HEK293T (cell line): ENCODE measurements around the gene IL15RA.
"Not testable (repeated sequence)": the region's sequence is repeated elsewhere in the genome, so short reads cannot be mapped to it uniquely, and the experiment has no call there.

Experiments used
- CTCF ChIA-PET: fragments of 350-600 bp; formaldehyde crosslinking; extraction: SDS; loops from one replicate; lab custom pipeline; 2021; ENCODE audit warnings: antibody characterized with exemption, inconsistent platforms; lab: Yijun Ruan, JAX
- POLR2A ChIA-PET: fragments of 350-600 bp; formaldehyde crosslinking; extraction: SDS; loops from one replicate; lab custom pipeline; 2020; ENCODE audit warnings: antibody characterized with exemption, inconsistent platforms; lab: Yijun Ruan, JAX
- DNase-seq: peaks from one replicate; pipeline ENCODE4 v3.0.0; 2012; ENCODE audit warnings: mixed read lengths; ENCODE audit errors: extremely low spot score
- ARNT ChIP-seq: fragments of 450-650 bp; IDR thresholded peaks from 2 replicates; pipeline ENCODE4 v1.6.1; 2017; ENCODE audit warnings: mild to moderate bottlenecking
- BHLHE40 ChIP-seq: fragments of 450-650 bp; IDR thresholded peaks from 2 replicates; pipeline ENCODE4 v1.6.1; 2016; ENCODE audit warnings: mild to moderate bottlenecking, moderate library complexity, borderline replicate concordance
- CTBP1 ChIP-seq: fragments of 450-650 bp; IDR thresholded peaks from 2 replicates; pipeline ENCODE4 v1.6.1; 2016; ENCODE audit warnings: borderline replicate concordance
- ELF4 ChIP-seq: fragments of 450-650 bp; IDR thresholded peaks from 2 replicates; pipeline ENCODE4 v1.6.1; 2017; ENCODE audit warnings: antibody characterized with exemption
- FOXA1 ChIP-seq: fragments of 450-650 bp; IDR thresholded peaks from 2 replicates; pipeline ENCODE4 v1.6.1; 2016; ENCODE audit warnings: mild to moderate bottlenecking
- FOXK2 ChIP-seq: fragments of 450-650 bp; IDR thresholded peaks from 2 replicates; pipeline ENCODE4 v1.6.1; 2016; ENCODE audit warnings: mild to moderate bottlenecking
- FOXM1 ChIP-seq: fragments of 450-650 bp; IDR thresholded peaks from 2 replicates; pipeline ENCODE4 v1.6.1; 2017; ENCODE audit warnings: mild to moderate bottlenecking, borderline replicate concordance
- HDGF ChIP-seq: fragments of 450-650 bp; IDR thresholded peaks from 2 replicates; pipeline ENCODE4 v1.6.1; 2017; ENCODE audit warnings: antibody characterized with exemption, borderline replicate concordance
- L3MBTL2 ChIP-seq: fragments of 450-650 bp; conservative IDR thresholded peaks from 2 replicates; pipeline ENCODE4 v1.6.1; 2016; ENCODE audit warnings: mild to moderate bottlenecking
- LEF1 ChIP-seq: fragments of 450-650 bp; IDR thresholded peaks from 2 replicates; pipeline ENCODE4 v1.6.1; 2017; ENCODE audit warnings: mild to moderate bottlenecking, borderline replicate concordance
- NFRKB ChIP-seq: fragments of 450-650 bp; IDR thresholded peaks from 2 replicates; pipeline ENCODE4 v1.6.1; 2016; ENCODE audit warnings: mild to moderate bottlenecking, moderate library complexity
- SP1 ChIP-seq: fragments of 450-650 bp; IDR thresholded peaks from 2 replicates; pipeline ENCODE4 v1.6.1; 2017
- SUZ12 ChIP-seq: fragments of 450-650 bp; IDR thresholded peaks from 2 replicates; pipeline ENCODE4 v1.6.1; 2016; ENCODE audit warnings: mild to moderate bottlenecking
- TARDBP ChIP-seq: fragments of 450-650 bp; IDR thresholded peaks from 2 replicates; pipeline ENCODE4 v1.6.1; 2016
- ZNF384 ChIP-seq: fragments of 450-650 bp; IDR thresholded peaks from 2 replicates; pipeline ENCODE4 v1.6.1; 2016
- TF ChIP-seq, protein P1 (sequence below): fragments of 450-650 bp; IDR thresholded peaks from 2 replicates; pipeline ENCODE4 v1.6.1; 2016

IL15RA gene

DNA sequence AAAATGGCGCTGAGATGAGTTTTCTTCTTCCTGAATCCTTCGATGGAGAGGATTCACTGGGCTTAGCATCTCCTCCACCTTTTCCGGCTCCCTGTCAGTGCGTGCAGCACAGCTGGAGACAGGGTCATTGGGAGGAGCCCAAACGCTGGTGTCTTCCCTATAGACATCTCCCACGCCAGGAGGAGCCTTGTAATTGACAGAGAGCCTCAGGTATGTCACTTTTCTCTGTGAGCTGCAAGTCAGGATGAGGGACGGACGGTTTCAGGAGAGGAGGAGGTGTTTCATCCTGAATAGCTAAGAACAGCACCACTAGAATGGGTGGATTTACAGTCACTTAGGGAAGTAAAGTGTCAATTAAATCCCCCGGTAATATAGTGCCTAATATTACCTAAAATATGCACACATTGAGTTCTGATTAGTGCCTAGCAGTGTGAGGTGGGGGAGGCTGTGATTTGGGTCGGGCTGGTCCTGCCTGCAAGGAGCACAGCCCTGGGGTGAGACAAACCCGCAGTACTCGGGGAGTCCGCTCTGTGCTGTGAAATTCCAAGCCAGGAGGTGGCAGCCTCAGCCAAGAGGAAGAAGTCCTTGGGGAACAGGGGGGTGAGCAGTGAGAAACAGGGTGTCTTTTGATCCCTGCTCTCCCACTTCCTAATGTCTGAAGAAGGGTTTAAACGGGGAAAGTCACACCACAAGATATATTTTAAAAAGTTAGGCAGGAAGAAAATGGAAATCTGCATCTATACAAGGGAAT is 28.2 kb downstream of the IL15RA start:
- DNase-seq, result peak; percentile 63
- POLR2A ChIA-PET, result no interaction called here
- CTCF ChIA-PET, result interaction anchor here (1.7 kb wide), 1 partner anchor 453 kb away, joined by 6 read pairs; no protein-coding TSS in a partner anchor
- TF ChIP-seq HDGF (no peak), L3MBTL2 (no peak), ELF4 (no peak), SUZ12 (no peak), ZNF384 (no peak), TARDBP (no peak), LEF1 (no peak), BHLHE40 (no peak)
- TF ChIP-seq, protein P1, sequence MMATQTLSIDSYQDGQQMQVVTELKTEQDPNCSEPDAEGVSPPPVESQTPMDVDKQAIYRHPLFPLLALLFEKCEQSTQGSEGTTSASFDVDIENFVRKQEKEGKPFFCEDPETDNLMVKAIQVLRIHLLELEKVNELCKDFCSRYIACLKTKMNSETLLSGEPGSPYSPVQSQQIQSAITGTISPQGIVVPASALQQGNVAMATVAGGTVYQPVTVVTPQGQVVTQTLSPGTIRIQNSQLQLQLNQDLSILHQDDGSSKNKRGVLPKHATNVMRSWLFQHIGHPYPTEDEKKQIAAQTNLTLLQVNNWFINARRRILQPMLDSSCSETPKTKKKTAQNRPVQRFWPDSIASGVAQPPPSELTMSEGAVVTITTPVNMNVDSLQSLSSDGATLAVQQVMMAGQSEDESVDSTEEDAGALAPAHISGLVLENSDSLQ, result no peak

DNA sequence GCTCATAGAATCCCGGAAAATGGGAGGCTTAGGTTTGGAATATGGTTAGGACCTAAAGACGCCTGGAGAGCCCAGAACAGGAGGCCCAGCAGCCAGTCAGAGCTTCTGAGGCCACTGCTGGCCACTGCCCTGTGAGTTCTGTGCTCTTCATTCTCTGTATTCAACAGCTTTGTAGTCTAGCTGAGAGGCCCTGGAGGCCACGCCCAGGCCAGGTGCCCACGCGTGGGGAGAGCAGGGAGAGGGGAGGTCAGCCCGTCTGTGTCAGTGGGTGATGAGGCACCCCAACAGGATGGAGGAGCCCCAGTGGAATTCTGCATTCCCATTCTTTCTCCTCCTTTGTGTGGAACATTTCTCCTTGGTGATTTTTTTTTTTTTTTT is 29.1 kb downstream of the IL15RA start:
- no peak for DNase-seq
- CTCF ChIA-PET, result interaction anchor here (1.7 kb wide), 1 partner anchor 454 kb away, joined by 6 read pairs; no protein-coding TSS in a partner anchor
- TF ChIP-seq, protein P1, result no peak
- POLR2A ChIA-PET, result no interaction called here

DNA sequence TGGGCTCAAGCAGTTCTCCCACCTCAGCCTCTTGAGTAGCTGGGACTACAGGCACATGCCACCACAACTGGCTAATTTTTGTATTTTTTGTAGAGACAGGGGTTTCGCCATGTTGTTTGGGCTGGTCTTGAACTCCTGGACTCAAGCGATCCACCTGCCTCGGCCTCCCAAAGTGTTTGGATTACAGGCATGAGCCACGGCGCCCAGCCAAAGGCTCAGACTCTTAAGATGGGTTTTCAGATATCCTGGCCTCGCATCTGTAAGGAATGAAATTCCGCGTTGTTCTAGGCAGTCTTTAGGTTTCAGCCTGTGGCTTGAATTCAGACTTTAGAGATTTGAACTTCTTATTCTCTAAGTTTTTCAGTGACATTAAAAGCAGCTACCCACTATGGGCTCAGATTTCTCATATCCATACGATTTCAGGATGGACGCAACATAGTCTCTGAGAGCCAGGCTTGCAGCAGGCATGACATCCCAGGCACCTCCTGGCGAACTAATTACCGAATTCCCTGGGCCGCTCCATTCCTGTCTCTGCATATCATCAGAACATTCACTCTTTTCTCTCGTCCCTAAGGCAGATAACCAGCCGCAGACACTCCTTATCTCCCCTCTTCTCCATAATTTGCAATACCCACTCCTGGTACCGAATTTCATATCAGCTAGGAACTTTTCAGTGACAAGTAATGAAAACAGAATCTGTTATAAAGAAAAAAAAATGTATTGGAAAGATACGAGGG is 29.7 kb downstream of the IL15RA start:
- ChIA-PET CTCF (interaction anchor here (1.7 kb wide), 1 partner anchor 454 kb away, joined by 6 read pairs; no protein-coding TSS in a partner anchor), POLR2A (interaction anchor here (1.5 kb wide), 1 partner anchor 134 kb away, joined by 3 read pairs; the partner anchor contains the start of gene GDI2)
- TF ChIP-seq FOXA1 (no peak), SP1 (no peak), NFRKB (no peak), SUZ12 (no peak), ZNF384 (no peak)
- DNase-seq, result no peak

DNA sequence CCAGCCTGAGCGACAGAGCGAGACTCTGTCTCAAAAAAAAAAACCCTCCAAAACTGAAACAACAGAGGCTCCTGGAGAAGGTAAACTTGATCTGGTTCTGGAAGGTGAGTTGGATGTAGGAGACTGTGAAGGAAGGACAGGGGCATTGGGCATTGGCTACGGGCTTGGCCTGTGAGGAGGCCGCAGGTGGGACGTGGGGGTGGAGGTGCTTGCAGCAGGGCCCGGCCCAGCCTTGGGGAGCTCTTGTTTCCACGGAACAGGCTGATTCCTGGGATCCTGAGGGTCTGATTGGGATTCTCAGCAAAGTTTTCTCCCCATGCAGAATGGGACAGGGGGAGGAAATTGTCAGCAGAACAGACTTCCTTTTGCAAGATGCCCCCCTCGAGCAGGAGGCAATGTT is 30.6 kb downstream of the IL15RA start:
- CTCF ChIA-PET, result no interaction called here
- POLR2A ChIA-PET, result interaction anchor here (1.5 kb wide), 1 partner anchor 134 kb away, joined by 3 read pairs; the partner anchor contains the start of gene GDI2
- TF ChIP-seq CTBP1, result no peak
- no peak for TF ChIP-seq ELF4
- TF ChIP-seq HDGF, result no peak
- TF ChIP-seq, protein P1, result no peak
- no peak for TF ChIP-seq NFRKB
- no peak for TF ChIP-seq FOXK2
- TF ChIP-seq ZNF384, result no peak
- no peak for TF ChIP-seq FOXA1
- TF ChIP-seq TARDBP, result no peak
- no peak for TF ChIP-seq BHLHE40
- no peak for TF ChIP-seq ARNT
- no peak for TF ChIP-seq LEF1
- DNase-seq, result no peak

DNA sequence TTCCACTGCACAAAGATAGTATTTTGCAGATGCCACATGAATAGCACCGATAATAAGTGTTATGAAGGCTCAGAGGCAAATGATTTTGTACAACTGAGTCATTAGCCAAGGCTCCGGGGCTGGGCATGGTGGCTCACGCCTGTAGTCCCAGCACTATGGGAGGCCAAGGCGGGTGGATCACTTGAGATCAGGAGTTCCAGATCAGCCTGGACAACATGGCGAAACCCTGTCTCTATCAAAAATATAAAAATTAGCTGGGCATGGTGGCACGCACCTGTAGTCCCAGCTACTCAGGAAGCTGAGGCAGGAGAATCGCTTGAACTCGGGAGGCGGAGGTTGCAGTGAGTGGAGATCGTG is 30.9 kb downstream of the IL15RA start:
- CTCF ChIA-PET, result not testable (repeated sequence)
- POLR2A ChIA-PET, result interaction anchor here (1.5 kb wide), 1 partner anchor 133 kb away, joined by 3 read pairs; the partner anchor contains the start of gene GDI2

DNA sequence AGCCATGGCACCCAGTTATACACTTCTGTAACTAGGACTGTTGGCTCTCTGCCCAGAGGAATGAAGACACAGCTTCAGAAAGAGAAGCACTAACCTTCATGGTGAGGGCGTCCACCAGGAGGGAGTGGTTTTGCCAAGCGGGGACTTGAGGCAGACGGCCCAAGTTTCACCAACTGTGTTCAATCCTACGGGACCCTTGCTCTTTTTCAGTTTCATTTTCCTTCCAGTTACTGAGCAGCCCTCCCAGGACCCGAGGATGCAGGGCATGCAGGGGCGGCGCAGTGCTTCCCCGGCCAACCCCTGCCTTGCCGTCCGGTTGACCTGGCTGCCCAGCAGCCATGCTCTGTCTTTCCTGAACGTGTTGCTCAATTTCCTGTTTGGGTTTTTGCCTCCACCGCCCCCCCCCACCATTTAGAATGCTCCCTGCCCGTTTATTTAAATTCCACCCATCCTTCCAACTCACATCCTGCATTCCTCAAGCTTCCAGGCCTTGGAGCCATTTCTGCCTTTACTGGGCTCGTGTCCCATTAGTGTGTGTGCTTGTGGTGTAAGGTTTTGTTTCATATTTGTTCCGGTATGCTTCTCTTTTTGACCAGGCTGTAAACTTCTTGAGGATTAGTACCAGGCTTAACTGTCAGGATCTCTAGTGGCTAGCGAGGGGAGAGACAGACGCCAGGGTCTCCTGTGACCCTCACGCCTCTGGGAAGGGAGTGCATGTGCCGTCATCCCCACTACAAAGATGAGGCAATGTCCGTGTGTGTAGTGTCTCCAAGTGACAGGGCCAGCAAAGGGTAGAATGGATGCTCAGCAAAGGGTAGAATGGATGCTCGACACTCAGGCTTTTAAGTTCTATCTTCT is 31.6 kb downstream of the IL15RA start:
- ChIA-PET POLR2A (no interaction called here), CTCF (no interaction called here)
- TF ChIP-seq ARNT, result no peak
- TF ChIP-seq CTBP1, result no peak
- TF ChIP-seq ZNF384, result no peak
- TF ChIP-seq, protein P1, result no peak
- TF ChIP-seq L3MBTL2, result no peak
- TF ChIP-seq FOXA1, result no peak
- no peak for TF ChIP-seq SUZ12
- TF ChIP-seq ELF4, result no peak
- no peak for TF ChIP-seq LEF1
- TF ChIP-seq HDGF, result no peak
- TF ChIP-seq FOXM1, result no peak
- TF ChIP-seq BHLHE40, result no peak
- no peak for TF ChIP-seq TARDBP
- TF ChIP-seq NFRKB, result no peak
- TF ChIP-seq SP1, result no peak
- TF ChIP-seq FOXK2, result no peak
- no peak for DNase-seq

More for the DNA sequence above, 30.9 kb downstream of the IL15RA start:
- DNase-seq, result not testable (repeated sequence)
